Stimulated activated naive B cell treated with anti-CD40 and anti-IgM and Interleukin-4, amounts not matched to agents 10 μg/mL and 1 μg/mL and 100 μg/mL, for 72 hours (primary cell): ENCODE results near the gene CDH24.

Source experiments
- ATAC-seq, 2 donors: fragments of 150-1000 bp; cut with Tn5 transposase; replicated peaks; 2 replicates each; pipeline ENCODE4 v1.10.0; 2021; ENCODE audit warnings: moderate library complexity in 1 of 2
- DNase-seq: peaks from one replicate; pipeline ENCODE4 v3.0.0; 2021
- H3K27ac Mint-ChIP-seq: one replicate; pipeline ENCODE4 v1.8.0; 2022; ENCODE audit warnings: mild to moderate bottlenecking, mixed read lengths
- H3K27me3 Mint-ChIP-seq, 2 donors: one replicate each; pipeline ENCODE4 v1.8.0; 2022; ENCODE audit warnings: mixed read lengths in 2 of 2
- H3K36me3 Mint-ChIP-seq, 2 donors: one replicate each; pipeline ENCODE4 v1.8.0; 2022; ENCODE audit warnings: mixed read lengths in 2 of 2, mild to moderate bottlenecking in 1 of 2
- H3K4me1 Mint-ChIP-seq, 2 donors: one replicate each; pipeline ENCODE4 v1.8.0; 2022; ENCODE audit warnings: mixed read lengths in 2 of 2, mild to moderate bottlenecking in 1 of 2
- H3K4me3 Mint-ChIP-seq, 2 donors: one replicate each; pipeline ENCODE4 v1.8.0; 2022; ENCODE audit warnings: mild to moderate bottlenecking in 2 of 2, mixed read lengths in 2 of 2, moderate library complexity in 1 of 2
- H3K9me3 Mint-ChIP-seq, 2 donors: one replicate each; pipeline ENCODE4 v1.8.0; 2022; ENCODE audit warnings: mixed read lengths in 2 of 2, mild to moderate bottlenecking in 1 of 2

CDH24 gene

DNA sequence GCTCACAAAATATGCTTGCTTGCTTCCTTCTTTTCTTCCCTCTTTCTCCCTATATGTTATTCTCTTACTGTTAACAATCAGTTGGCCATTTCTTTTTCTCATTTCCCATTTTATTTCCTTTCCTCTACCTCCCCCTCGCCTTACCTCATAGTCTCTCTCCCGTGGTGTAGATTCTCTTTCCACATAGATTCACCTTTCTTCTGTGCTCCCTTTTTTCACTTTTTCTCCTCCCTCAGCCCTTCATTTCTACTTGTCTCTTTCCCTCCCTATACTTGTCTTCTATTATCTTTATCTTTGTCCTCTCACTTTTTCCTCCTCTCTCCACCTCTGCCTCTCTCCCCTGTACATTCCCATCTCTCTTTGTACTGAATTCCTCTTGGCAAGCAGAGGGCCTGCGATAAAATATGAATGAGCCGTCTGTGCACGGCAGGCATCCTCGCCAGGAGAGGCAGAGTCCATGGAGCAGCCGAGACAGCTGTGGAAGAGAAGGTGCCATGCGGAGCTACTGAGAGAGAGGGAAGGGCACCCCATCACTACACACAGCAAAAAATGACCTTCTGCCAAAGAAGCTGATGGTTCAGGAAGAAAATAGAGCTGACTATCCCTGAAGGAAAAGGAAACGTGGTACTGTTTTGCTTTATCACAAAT lies 59.5 kb downstream of the CDH24 start:
- no peak for ATAC-seq
- H3K9me3 Mint-ChIP-seq: no peaks in the 10 kb centered on the region
- DNase-seq: no peak
- peaks cover 0 to 6% of the 10 kb centered on the region in 2 donors for H3K36me3 Mint-ChIP-seq
- peaks cover 0 to 5% of the 10 kb centered on the region in 2 donors for H3K4me1 Mint-ChIP-seq
- H3K4me3 Mint-ChIP-seq: no peak overlapping the region
- no peak overlapping the region for H3K27ac Mint-ChIP-seq
- no peaks in the 10 kb centered on the region for H3K27me3 Mint-ChIP-seq
